HEK293T (cell line): ENCODE results near the gene GPR17.

Experiments used
- CTCF ChIA-PET: fragments of 350-600 bp; formaldehyde crosslinking; extraction: SDS; loops from one replicate; lab custom pipeline; 2021; ENCODE audit warnings: antibody characterized with exemption, inconsistent platforms; lab: Yijun Ruan, JAX
- POLR2A ChIA-PET: fragments of 350-600 bp; formaldehyde crosslinking; extraction: SDS; loops from one replicate; lab custom pipeline; 2020; ENCODE audit warnings: antibody characterized with exemption, inconsistent platforms; lab: Yijun Ruan, JAX
- DNase-seq: peaks from one replicate; pipeline ENCODE4 v3.0.0; 2012; ENCODE audit warnings: mixed read lengths; ENCODE audit errors: extremely low spot score
- ARNT ChIP-seq: fragments of 450-650 bp; IDR thresholded peaks from 2 replicates; pipeline ENCODE4 v1.6.1; 2017; ENCODE audit warnings: mild to moderate bottlenecking
- BHLHE40 ChIP-seq: fragments of 450-650 bp; IDR thresholded peaks from 2 replicates; pipeline ENCODE4 v1.6.1; 2016; ENCODE audit warnings: mild to moderate bottlenecking, moderate library complexity, borderline replicate concordance
- CTBP1 ChIP-seq: fragments of 450-650 bp; IDR thresholded peaks from 2 replicates; pipeline ENCODE4 v1.6.1; 2016; ENCODE audit warnings: borderline replicate concordance
- ELF4 ChIP-seq: fragments of 450-650 bp; IDR thresholded peaks from 2 replicates; pipeline ENCODE4 v1.6.1; 2017; ENCODE audit warnings: antibody characterized with exemption
- FOXA1 ChIP-seq: fragments of 450-650 bp; IDR thresholded peaks from 2 replicates; pipeline ENCODE4 v1.6.1; 2016; ENCODE audit warnings: mild to moderate bottlenecking
- FOXK2 ChIP-seq: fragments of 450-650 bp; IDR thresholded peaks from 2 replicates; pipeline ENCODE4 v1.6.1; 2016; ENCODE audit warnings: mild to moderate bottlenecking
- FOXM1 ChIP-seq: fragments of 450-650 bp; IDR thresholded peaks from 2 replicates; pipeline ENCODE4 v1.6.1; 2017; ENCODE audit warnings: mild to moderate bottlenecking, borderline replicate concordance
- HDGF ChIP-seq: fragments of 450-650 bp; IDR thresholded peaks from 2 replicates; pipeline ENCODE4 v1.6.1; 2017; ENCODE audit warnings: antibody characterized with exemption, borderline replicate concordance
- L3MBTL2 ChIP-seq: fragments of 450-650 bp; conservative IDR thresholded peaks from 2 replicates; pipeline ENCODE4 v1.6.1; 2016; ENCODE audit warnings: mild to moderate bottlenecking
- LEF1 ChIP-seq: fragments of 450-650 bp; IDR thresholded peaks from 2 replicates; pipeline ENCODE4 v1.6.1; 2017; ENCODE audit warnings: mild to moderate bottlenecking, borderline replicate concordance
- NFRKB ChIP-seq: fragments of 450-650 bp; IDR thresholded peaks from 2 replicates; pipeline ENCODE4 v1.6.1; 2016; ENCODE audit warnings: mild to moderate bottlenecking, moderate library complexity
- PKNOX1 ChIP-seq: fragments of 450-650 bp; IDR thresholded peaks from 2 replicates; pipeline ENCODE4 v1.6.1; 2016
- SP1 ChIP-seq: fragments of 450-650 bp; IDR thresholded peaks from 2 replicates; pipeline ENCODE4 v1.6.1; 2017
- SUZ12 ChIP-seq: fragments of 450-650 bp; IDR thresholded peaks from 2 replicates; pipeline ENCODE4 v1.6.1; 2016; ENCODE audit warnings: mild to moderate bottlenecking
- TARDBP ChIP-seq: fragments of 450-650 bp; IDR thresholded peaks from 2 replicates; pipeline ENCODE4 v1.6.1; 2016
- ZNF384 ChIP-seq: fragments of 450-650 bp; IDR thresholded peaks from 2 replicates; pipeline ENCODE4 v1.6.1; 2016

The GPR17 gene

DNA sequence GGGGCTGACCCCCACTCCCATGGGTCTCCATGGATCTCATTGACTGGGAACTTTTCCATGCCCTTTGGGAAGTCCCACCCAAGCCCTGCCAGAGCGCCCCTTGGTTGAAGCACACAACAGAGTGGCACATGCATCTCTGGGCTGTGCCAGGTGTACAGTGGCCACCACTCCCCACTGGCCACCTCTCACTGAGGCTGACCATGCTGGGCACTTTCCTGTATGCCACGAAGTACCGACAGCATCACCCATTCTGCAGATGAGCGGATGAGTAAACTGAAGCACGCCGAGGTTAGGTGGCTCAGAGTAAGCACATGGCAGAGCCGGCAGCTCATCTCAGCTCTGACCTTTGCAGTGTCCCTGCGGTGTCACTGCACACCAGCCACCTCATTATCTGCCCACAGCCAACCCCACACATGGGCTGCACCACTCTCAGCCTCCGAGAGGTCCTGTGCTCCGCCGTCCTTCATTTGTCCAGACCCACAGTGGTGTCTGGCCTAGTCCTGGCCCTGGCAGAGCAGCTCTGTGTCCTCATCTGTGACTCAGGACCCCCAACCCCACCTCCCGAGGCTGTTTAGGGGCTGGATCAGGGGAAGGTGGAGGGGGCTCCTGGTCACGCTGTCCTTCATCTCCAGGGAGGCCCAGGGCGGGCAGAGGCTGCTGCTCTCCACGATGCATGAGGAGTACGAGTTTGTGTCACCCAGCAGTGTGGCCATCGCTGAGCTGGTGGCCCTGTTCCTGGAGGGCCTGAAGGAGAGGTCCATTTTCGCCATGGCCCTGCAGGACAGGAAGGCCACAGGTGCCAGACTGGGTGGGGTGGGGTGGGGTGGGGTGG, 18.0 kb upstream of the GPR17 start:
- ChIA-PET CTCF (interaction anchor here (0.6 kb wide), 1 partner anchor 36 kb away, joined by 3 read pairs; no protein-coding TSS in a partner anchor), POLR2A (no interaction called here)
- DNase-seq, result no peak
- TF ChIP-seq CTBP1 (no peak), ZNF384 (no peak), ELF4 (no peak), LEF1 (no peak), BHLHE40 (no peak)

DNA sequence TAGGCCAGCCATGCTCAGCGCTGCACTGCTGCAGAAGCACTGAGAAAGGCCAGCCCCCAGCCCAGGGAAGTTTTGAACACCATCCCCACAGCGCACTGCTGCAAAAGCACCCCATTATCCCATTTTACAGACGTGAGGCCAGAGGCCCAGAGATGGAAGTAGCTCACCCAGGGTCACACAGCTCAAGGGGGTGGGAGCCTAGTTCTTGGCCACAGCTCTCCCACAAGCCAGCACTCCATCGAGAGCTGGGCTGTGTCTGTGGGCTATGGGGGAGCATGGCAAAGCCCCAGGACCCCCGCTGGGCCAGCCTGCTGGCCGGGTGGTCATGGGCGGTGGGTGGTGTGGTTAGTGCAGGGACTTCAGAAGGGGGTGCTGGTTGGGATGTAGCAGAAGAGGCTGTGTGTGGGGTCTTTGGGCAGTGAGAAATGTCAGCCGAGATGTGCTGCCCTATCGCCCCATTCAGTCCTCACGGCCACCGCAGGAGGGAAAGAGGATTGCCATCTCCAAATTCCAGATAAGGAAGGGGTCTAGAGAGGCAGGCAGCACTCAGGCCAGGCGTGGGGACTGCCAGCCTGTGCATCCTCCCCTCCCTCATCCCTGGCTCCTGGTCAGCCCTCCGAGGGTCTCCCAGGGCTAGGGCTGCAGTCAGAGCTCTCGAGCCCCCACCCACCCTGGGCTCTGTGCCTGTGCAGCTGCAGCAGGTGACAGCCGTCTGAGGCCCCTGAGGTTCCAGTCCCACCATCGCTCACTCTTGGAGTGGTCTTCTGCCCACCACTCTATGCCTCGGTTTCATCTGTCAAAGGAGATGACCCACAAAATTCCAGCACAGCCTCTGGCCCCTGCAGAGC, 17.0 kb upstream of the GPR17 start:
- TF ChIP-seq TARDBP (no peak), NFRKB (no peak), SUZ12 (no peak), ELF4 (no peak), CTBP1 (no peak), SP1 (no peak), FOXA1 (no peak), BHLHE40 (no peak), L3MBTL2 (no peak), FOXM1 (no peak), PKNOX1 (no peak), ARNT (no peak), ZNF384 (no peak), FOXK2 (no peak), LEF1 (no peak)
- DNase-seq, result no peak
- CTCF ChIA-PET, result interaction anchor here (0.6 kb wide), 2 partner anchors 37 to 826 kb away, joined by 3 read pairs; no protein-coding TSS in a partner anchor
- POLR2A ChIA-PET, result no interaction called here

GRCh38 chr2:127629637-127630036, 16.3 kb upstream of the GPR17 start:
- no peak for DNase-seq
- ChIA-PET POLR2A (no interaction called here), CTCF (no interaction called here)
- TF ChIP-seq CTBP1, result no peak
- no peak for TF ChIP-seq LEF1
- TF ChIP-seq PKNOX1, result no peak
- TF ChIP-seq L3MBTL2, result no peak
- no peak for TF ChIP-seq TARDBP
- TF ChIP-seq ARNT, result no peak
- no peak for TF ChIP-seq ELF4

DNA sequence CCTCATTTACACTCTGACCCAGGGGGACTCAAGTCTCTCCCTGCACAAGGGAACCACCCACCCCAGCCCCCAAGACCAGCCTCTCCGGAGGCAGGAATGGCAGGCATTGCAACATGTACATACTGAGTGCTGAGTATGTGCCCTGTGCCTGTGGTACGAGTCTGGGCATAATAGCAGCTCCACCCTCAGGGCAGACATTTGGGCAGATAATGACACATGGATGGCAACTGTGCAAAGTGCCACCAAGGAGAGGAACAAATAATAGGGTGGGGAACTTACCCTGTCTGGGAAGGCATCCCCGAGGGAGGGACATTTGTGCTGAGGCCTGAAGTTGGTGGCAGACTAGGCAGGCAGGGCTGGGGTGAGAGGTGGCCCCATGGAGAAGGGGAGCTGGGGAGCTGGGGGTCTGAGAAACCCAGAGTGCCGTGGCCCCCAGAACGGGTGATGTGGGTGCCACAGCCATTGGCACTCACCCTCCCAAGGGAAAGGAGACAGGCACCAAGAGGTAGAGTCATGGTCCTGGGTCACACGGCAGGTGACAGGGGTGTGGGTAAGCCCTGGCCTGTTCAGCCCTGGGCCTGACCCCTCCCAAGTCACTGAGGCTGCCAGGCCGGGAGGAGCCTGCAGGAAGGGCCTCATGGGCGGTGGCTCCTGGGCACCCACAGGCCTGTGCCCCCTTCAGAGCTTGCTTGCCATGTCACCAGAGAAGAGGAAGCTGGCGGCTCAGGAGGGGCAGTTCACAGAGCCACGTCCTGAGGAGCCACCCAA, 15.7 kb upstream of the GPR17 start:
- POLR2A ChIA-PET, result no interaction called here
- CTCF ChIA-PET, result no interaction called here
- TF ChIP-seq TARDBP, result no peak
- no peak for TF ChIP-seq SUZ12
- TF ChIP-seq NFRKB, result no peak
- no peak for TF ChIP-seq BHLHE40
- TF ChIP-seq ARNT, result no peak
- no peak for TF ChIP-seq LEF1
- no peak for TF ChIP-seq FOXA1
- no peak for DNase-seq

DNA sequence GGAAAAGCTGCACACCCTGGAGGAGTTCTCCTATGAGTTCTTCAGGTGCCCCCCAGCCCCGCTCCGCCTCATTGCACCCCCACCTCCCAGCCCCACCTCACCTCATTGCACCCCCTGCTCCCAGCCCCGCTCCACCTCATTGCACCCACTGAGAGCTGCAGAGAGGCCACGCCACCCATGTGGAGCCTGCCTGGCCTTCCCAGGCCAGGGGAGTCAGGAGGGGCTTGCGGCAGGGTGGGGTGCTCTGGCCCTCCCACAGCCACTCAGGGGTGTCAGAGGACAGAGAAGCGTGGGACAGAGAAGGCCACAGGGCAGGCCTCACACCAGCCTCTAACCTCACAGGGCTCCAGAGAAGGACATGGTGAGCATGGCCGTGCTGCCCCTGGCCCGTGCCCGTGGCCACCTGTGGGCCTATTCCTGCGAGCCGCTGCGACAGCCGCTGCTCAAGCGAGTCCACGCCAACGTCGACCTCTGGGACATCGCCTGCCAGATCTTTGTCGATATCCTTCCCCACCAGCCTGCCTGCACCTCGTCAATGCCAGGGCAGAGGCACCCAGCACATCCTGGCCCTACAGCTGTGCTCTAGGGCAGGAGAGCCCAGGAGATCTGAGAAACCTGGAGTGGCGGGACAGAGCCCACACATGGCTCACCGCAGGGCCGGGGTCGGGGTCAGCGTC, 15.0 kb upstream of the GPR17 start:
- CTCF ChIA-PET, result no interaction called here

DNA sequence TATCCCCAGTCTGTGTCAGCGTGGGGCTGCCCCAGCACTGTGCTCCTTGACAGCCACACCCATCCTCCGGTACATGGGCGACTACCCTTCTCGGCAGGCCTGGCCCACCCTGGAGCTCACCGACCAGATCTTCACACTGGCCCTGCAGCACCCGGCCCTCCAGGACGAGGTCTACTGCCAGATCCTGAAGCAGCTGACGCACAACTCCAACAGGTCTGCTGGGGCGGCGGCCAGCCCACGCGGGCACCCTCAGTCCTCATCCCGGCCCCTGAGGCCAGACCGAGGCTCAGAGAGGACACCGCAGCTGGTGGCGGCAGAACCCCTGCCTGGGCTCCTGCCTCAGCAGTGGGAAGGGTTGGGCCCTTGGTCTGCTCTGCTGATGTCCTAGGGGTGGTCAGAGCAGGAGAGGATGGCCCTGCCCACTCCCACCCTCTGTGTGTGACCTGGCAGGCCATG, 14.4 kb upstream of the GPR17 start:
- CTCF ChIA-PET, result interaction anchor here (1.0 kb wide), 1 partner anchor 40 kb away, joined by 3 read pairs; no protein-coding TSS in a partner anchor
- DNase-seq, result no peak
- TF ChIP-seq ARNT, result no peak
- no peak for TF ChIP-seq ELF4
- TF ChIP-seq HDGF, result no peak
- no peak for TF ChIP-seq FOXM1
- TF ChIP-seq NFRKB, result no peak
- TF ChIP-seq BHLHE40, result no peak
- no peak for TF ChIP-seq CTBP1
- no peak for TF ChIP-seq SUZ12
- no peak for TF ChIP-seq TARDBP
- TF ChIP-seq L3MBTL2, result no peak
- POLR2A ChIA-PET, result no interaction called here

More for the DNA sequence above, 15.0 kb upstream of the GPR17 start:
- no peak for DNase-seq
- POLR2A ChIA-PET, result no interaction called here
- TF ChIP-seq FOXK2 (no peak), FOXA1 (no peak), ZNF384 (no peak), LEF1 (no peak)
